ENCODE results near the gene TMEM154. TPM values are rescaled to one million over a fixed set of nuclear protein-coding genes. Genes with fewer than 3 reads are reported as not detected.
A peak's percentile ranks its signal among the peaks of the same experiment; 100 is the strongest.

TMEM154 gene
- total RNA-seq, 1 donor from 2014 or later: 12.6 TPM

DNA sequence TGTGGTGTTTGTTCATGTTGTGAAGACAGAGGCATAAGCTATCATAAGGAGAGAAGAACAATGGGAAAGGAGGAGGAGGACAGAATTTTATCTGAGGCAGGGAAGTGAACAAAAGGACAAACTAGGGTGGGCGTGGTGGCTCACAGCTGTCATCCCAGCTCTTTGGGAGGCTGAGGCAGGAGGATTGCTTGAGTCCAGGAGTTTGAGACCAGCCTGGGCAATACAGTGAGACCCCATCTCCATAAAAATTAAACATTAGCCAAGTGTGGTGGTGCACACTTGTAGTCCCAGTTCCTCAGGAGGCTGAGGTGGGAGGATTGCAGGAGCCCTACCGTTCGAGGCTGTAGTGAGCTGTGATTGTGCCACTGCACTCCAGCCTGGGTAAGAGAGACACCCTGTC, 49.9 kb downstream of the TMEM154 start:
- no peak for DNase-seq

- peak; percentile 56 for DNase-seq
Measured at GRCh38 chr4:152628128-152628527, 51.7 kb downstream of the TMEM154 start.

DNA sequence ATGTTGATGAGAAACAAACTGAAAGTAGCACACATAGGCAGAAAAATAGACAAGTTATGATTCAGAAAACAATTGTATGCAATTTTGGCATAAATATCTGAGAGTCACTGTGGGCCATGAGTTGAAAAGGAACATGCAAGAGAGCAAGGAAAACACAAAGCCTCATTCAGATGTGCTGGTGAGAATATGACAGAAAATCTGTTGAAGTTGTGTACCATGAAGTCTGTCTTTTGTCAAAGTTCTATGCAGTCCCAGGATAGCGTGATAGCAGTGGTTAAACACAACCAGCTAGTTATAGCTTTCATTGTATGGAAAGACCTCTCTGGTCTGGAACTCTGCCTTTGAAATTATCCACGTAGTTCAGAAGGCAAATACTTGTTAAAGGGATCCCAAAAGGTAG, 53.0 kb downstream of the TMEM154 start:
- DNase-seq: no peak

GRCh38 chr4:152620915-152621314, 58.9 kb downstream of the TMEM154 start:
- no peak for DNase-seq

DNA sequence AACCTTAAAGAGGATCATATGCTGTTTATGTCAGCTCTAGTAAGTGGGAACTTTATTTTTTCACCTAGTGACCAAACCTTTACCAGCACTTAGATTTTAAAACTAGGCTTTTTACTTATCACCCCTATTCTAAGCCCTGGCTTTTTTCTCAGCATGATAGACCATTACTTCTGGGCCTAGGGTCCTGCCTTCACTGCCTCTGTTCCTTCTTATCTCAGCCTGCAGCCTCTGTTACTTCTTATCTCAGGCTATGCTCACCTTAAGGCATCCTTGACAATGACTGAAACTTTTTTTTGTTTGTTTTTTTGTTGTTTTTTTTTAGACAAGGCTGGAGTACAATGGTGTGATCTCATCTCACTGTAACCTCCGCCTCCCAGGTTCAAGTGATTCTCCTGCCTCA, 59.6 kb downstream of the TMEM154 start:
- DNase-seq: no peak

DNA sequence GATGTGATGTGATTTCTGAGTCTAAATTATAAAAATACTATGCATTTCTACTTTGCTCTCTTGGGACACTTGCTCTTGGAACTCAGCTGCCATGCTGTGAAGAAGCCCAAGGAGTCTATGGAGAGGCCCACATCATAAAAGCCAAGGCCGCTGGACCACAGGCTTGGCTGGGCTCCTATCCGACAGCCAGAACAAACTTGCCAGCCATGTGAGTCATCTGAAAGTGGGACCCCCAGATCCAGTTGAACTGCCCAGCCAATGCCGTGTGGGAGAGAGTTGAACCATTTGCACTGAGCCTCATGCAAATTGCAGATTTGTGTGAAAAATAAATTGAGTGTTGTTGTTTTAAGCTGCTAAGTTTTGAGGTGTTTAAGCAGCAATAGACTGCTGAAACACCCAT, 60.2 kb downstream of the TMEM154 start:
- DNase-seq: no peak

DNA sequence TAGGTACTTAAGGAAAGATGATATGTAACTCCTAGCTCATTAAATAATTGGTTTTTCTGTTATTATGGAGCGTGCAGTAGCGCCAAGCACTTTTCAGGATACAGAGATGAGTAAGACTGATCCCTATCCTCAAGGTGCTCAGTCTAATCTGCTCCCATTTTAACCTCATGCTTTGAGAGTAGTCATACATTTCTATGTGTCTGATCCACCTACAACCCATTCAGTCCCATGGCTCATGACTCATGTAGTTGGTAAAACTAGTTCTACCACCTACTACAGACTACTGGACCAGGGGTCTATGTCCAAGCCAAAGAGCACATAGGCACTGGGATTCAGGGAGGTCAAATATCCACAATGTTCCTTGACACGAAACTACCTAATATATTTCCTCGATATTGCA, 60.8 kb downstream of the TMEM154 start:
- DNase-seq: no peak

DNA sequence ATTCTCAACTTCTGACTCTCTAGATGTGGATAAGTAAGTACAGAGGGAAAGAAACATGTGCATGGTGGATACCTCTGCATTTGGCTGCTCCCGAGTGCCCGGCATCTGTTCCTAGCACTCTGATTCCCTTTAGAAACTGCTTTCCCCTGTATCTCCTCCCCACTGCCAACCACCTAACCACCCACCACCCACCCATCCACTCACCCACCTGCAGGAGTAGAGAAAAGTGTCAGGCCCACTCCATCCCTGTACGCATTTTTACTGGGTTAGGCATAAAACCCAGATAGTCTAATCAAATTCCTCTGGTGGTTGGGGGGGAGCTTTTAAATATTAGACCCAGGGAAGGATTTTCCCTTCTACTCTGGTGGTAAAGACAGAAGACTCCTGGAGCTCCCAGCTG, 63.0 kb downstream of the TMEM154 start:
- DNase-seq: no peak

- DNase-seq: no peak
Measured at GRCh38 chr4:152613841-152614721, 65.7 kb downstream of the TMEM154 start.

- no peak for DNase-seq
Measured at GRCh38 chr4:152613351-152613750, 66.4 kb downstream of the TMEM154 start.

DNA sequence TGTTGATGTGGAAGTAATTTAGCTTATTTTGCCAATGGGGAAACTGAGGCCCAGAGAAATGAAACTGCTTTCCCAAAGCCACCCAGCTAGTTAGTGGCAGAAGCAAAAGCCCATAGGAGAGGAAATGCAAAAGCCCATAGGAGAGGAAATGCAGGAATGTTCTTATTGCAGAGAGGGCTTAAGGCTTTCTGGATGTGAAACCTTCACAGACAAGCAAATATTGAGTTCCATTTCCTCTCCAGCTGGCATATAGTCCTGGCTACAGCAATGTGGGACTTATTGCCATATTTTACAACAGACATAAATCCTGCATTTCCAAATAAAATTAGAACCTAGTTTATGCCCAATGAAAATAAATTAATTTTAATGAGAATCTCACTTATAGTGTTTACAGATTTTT, 69.7 kb downstream of the TMEM154 start:
- DNase-seq: no peak

DNA sequence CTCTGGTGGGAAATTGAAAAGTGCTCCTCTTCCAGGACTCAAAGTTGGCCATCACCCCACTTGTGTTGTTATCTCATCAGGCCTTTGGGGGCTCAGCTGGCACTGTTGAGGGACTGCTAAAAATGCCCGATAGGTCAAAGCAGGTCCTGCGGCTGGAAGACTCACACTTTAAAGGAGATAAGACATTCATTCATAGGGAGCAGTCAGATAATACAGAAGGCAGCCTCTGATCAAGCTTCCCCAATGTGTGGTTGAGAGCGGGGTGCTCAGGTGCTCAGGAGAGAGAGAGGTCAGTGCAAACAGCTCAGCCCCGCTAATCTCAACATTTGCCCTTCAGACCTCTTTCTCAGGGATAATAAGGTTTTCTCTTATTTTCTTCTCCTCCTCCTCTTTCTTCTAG, 70.3 kb downstream of the TMEM154 start:
- no peak for DNase-seq

DNA sequence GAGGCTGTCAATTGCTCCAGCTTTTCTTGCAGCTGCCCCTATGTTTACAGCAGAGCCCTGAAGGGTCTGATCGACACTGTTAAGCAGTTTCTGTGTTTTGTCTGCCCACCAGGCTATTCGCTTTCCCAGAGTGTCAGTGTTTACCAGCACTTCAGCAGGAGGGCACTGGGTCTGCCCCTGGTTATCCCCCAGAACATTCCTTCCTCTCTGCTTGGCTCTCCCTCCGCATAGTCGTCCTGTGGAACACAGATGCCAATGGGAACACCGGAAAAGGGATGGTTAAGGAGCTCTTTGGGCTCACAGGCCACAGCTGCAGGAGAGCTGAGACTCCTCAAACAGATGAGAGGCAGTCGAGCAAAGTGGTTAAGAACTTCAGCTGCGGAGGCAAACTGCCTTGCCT, 72.6 kb downstream of the TMEM154 start:
- peak; percentile 33 for DNase-seq

GRCh38 chr4:152606753-152607152, 73.0 kb downstream of the TMEM154 start:
- DNase-seq: no peak

DNA sequence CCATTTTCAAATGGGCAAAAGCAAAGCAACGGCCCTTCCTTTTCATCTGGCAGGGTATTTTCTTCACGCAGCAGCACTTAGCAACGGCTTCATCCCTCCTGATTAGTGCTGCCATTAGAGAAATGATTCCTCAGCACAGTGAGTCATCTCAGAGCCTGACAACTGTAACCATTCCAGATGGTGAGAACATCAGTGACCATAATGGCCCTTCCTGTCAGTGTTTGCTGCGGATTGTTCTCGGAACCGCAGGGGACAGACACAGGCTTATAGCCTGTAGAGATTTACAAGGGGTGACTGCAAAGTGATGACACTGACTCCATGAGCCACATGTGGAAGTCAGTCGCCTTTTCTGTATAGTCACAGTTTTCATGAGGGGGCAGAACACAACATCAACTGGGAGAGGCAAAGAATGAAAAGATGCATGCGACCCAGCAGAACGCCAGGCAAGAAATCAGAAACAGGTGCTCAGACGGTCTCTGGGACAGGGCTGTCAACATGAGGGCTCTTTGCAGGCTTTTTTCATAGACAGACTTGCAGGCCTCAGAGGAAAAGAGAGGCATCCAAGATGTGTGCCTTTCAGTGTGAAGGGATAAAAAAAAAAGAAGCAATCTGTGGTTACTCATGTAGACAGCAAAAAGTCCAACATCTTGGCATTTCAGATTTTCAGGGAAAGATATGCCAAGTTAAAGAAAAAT, 74.0 kb downstream of the TMEM154 start:
- DNase-seq: peak; percentile 70

- no peak for DNase-seq
Measured at GRCh38 chr4:152605031-152605430, 74.8 kb downstream of the TMEM154 start.

DNA sequence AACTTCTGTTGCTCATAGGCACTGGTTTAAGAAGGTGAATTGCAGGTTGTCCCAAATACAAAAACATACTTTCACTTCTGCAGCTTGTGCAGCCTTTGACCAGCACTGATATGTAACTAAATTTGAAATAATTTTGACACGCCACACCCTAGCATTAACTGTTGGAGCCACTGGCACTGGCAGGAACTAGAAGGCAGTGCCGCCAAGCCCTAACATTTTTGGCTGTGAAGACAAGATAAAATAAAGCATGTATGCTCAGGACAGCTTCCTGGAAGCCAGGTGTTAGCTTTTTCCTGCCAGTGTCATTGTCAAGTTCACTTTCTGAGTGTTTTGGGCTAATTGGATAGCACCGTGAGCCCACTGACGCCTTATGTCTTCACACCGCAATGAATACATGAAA, 78.6 kb downstream of the TMEM154 start:
- no peak for DNase-seq

- DNase-seq: peak; percentile 67
Measured at GRCh38 chr4:152599636-152600035, 80.2 kb downstream of the TMEM154 start.

DNA sequence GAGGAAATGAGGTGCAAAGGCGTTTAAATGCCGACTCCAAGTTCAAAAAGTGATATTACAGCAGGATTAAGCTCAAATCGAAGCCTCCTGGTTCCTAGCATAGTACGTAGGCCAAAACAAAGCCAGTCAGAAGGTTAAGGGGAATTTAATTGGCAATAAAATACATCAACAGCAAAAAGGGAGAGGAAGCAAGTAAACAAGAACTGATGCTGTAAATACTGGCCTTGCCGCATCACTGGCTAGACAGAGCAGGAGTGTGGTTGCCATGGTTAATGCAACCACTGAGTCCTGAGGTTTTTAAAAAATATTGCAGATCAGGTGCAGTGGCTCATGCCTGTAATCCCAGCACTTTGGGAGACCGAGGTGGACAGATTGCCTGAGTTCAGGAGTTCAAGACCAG, 80.7 kb downstream of the TMEM154 start:
- DNase-seq: no peak

DNA sequence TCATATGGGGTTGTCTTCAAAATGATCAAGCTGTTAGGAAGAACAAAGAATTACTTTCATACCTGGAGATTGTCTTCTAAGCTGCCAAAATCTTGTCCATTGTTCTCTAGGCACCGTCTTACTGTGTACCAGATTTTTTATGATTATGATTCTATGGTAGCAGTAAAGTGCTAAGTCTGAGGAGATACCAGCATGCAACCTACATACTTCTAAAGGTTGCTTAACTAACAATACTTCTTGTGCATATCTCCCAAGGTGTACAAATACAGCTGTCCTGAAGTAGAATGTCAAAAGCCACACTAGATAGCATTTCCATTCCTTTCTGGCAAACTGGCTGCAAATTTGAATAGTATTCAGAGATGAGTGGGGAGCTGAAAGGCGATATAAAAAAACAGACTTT, 81.3 kb downstream of the TMEM154 start:
- no peak for DNase-seq

DNA sequence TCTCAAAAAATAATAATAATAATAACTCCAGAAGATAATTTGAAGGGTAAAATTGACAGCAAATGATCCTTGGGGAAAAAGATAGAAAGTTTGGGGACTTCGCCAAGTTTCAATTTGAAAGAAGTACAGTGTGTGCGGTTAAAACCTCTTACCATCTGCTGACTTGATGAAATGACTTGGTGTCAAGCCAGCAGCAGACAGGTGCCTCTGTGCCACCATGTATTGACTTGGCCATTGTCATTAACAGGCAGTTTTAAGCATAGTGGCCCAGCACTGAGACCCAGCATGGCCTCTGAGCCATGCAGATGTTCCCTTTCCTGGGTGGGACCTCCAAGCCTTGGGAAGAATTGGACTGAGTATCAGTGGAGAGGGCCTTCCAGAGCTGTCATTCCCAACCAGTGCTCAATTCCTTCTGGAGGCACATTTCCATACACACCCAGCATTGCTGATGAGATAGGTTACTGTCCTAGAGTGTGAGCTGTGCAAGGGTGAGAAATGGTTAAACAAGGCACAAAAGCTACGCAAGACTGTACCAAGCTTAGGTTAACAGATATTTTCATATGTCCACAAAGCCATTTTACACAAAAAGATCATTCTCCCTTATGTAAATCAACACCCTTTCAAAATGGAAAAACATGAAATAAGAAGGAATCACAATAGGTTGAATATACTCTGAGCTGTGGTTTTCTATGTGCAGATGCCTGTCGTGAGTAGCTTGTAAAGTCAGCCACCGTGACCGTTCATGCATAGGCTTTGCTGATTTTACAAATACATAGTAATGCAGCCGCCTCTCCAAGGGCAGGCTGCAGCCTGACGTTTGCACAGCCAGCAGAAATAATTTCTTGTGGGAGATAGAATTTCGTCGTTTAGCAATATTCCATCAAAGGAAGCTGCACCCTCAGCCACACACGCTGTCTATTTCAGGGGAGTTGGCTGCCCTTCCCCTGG, 84.5 kb downstream of the TMEM154 start:
- DNase-seq: peak; percentile 72

DNA sequence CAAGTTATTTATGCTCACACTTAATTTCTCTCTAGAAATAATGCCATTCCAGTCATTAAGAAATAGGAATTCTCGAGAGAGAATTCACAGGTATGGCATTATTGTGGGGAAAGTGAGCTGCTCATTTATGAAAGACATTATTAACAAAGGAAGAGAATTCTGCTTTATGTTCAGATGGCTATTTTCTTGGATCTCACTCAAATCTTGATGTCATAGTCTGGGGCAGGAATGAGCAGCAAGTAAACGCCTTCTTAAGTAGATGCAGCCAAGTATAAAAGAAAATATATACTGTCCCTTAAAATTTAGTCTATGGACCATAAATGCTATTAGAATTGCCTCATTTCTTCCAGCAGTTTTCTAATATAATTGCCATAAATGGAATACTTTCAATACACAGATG, 85.7 kb downstream of the TMEM154 start:
- DNase-seq: peak; percentile 38

DNA sequence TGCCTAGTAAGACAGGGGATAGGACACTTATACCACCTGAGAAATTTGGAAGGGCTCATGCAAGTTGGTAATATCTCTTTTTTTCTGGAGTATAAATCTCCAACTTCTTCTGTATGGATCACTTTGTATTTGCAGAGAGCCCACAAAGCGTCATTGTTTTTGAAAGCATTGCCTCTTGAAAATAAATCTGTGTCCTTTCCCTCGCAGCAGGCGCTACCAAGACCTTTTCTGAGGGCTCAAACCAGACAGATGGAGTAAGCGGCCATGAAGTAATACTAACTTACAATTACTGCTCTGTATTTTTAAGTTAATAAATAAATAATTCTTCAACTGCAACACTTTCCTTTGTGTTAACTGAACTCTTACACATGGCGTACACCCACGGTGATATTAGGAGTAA, 87.9 kb downstream of the TMEM154 start:
- DNase-seq: no peak
